SK-N-SH treated with all-trans-retinoic acid at 6 μM for 48 hours (cell line): ENCODE data around the gene LMTK2.
A peak's percentile ranks its signal among the peaks of the same experiment; 100 is the strongest.

Experiments used
- ATAC-seq: fragments of 200-7000 bp; cut with Tn5 transposase; 3 replicates; pipeline ENCODE4 v1.9.1; 2020; ENCODE audit warnings: mild to moderate bottlenecking, moderate library complexity
- ARNTL ChIP-seq: fragments of 450-650 bp; formaldehyde crosslinking; IDR thresholded peaks from 2 replicates; pipeline ENCODE4 v1.5.0; 2020; ENCODE audit warnings: low read depth, mild to moderate bottlenecking, moderate library complexity, borderline replicate concordance
- CSDC2 ChIP-seq: fragments of 250-450 bp; sonication (Bioruptor Pico); IDR thresholded peaks from 2 replicates; pipeline ENCODE4 v1.5.0; 2020; ENCODE audit warnings: mild to moderate bottlenecking, moderate library complexity
- ESRRG ChIP-seq: fragments of 250-450 bp; sonication (Bioruptor Pico); IDR thresholded peaks from 2 replicates; pipeline ENCODE4 v1.6.1; 2021; ENCODE audit warnings: mild to moderate bottlenecking
- GLIS3 ChIP-seq: fragments of 250-450 bp; sonication (Bioruptor Pico); IDR thresholded peaks from 2 replicates; pipeline ENCODE4 v1.5.0; 2020; ENCODE audit warnings: mild to moderate bottlenecking, moderate library complexity
- ISL1 ChIP-seq: fragments of 250-450 bp; sonication (Bioruptor Pico); IDR thresholded peaks from 2 replicates; pipeline ENCODE4 v2.1.2; 2022; ENCODE audit warnings: mild to moderate bottlenecking, moderate library complexity
- OSR1 ChIP-seq: fragments of 250-450 bp; sonication (Bioruptor Pico); IDR thresholded peaks from 2 replicates; pipeline ENCODE4 v1.8.0; 2022; ENCODE audit warnings: moderate library complexity, mild to moderate bottlenecking, inconsistent platforms
- PATZ1 ChIP-seq: fragments of 250-450 bp; sonication (Bioruptor Pico); IDR thresholded peaks from 2 replicates; pipeline ENCODE4 v1.8.0; 2020; ENCODE audit warnings: mild to moderate bottlenecking, moderate library complexity, borderline replicate concordance
- PPARA ChIP-seq: fragments of 250-450 bp; sonication (Bioruptor Pico); IDR thresholded peaks from 2 replicates; pipeline ENCODE4 v1.5.0; 2020; ENCODE audit warnings: mild to moderate bottlenecking, borderline replicate concordance
- RARB ChIP-seq: fragments of 250-450 bp; sonication (Bioruptor Pico); IDR thresholded peaks from 2 replicates; pipeline ENCODE4 v1.8.0; 2021; ENCODE audit warnings: mild to moderate bottlenecking, moderate library complexity
- SNAI2 ChIP-seq: fragments of 250-450 bp; sonication (Bioruptor Pico); IDR thresholded peaks from 2 replicates; pipeline ENCODE4 v1.5.0; 2020; ENCODE audit warnings: mild to moderate bottlenecking, moderate library complexity
- TCF4 ChIP-seq: fragments of 250-450 bp; sonication (Bioruptor Pico); IDR thresholded peaks from 2 replicates; pipeline ENCODE4 v1.8.0; 2021; ENCODE audit warnings: mild to moderate bottlenecking, moderate library complexity, borderline replicate concordance
- TOX ChIP-seq: fragments of 250-450 bp; sonication (Bioruptor Pico); IDR thresholded peaks from 2 replicates; pipeline ENCODE4 v1.8.0; 2021; ENCODE audit warnings: mild to moderate bottlenecking, moderate library complexity, borderline replicate concordance
- ZC3H10 ChIP-seq: fragments of 250-450 bp; sonication (Bioruptor Pico); IDR thresholded peaks from 2 replicates; pipeline ENCODE4 v1.5.1; 2021; ENCODE audit warnings: mild to moderate bottlenecking, moderate library complexity
- ZFP3 ChIP-seq: fragments of 250-450 bp; sonication (Bioruptor Pico); IDR thresholded peaks from 2 replicates; pipeline ENCODE4 v1.5.0; 2020; ENCODE audit warnings: mild to moderate bottlenecking, moderate library complexity
- ZFP30 ChIP-seq: fragments of 450-650 bp; formaldehyde crosslinking; IDR thresholded peaks from 2 replicates; pipeline ENCODE4 v1.5.0; 2022; ENCODE audit warnings: mild to moderate bottlenecking, moderate library complexity
- ZNF565 ChIP-seq: fragments of 450-650 bp; formaldehyde crosslinking; conservative IDR thresholded peaks from 2 replicates; pipeline ENCODE4 v1.5.0; 2020; ENCODE audit warnings: low read depth, mild to moderate bottlenecking, moderate library complexity
- ZNF70 ChIP-seq: fragments of 450-650 bp; formaldehyde crosslinking; IDR thresholded peaks from 2 replicates; pipeline ENCODE4 v1.5.0; 2020; ENCODE audit warnings: mild to moderate bottlenecking, moderate library complexity
- ZNF8 ChIP-seq: fragments of 450-650 bp; formaldehyde crosslinking; IDR thresholded peaks from 2 replicates; pipeline ENCODE4 v1.5.0; 2020; ENCODE audit warnings: mild to moderate bottlenecking, moderate library complexity
- TF ChIP-seq, protein P1 (sequence below): fragments of 250-450 bp; sonication (Bioruptor Pico); IDR thresholded peaks from 2 replicates; pipeline ENCODE4 v1.5.1; 2020; ENCODE audit warnings: low read depth, mild to moderate bottlenecking, moderate library complexity
- TF ChIP-seq, protein P2 (sequence below): fragments of 250-450 bp; sonication (Bioruptor Pico); IDR thresholded peaks from 2 replicates; pipeline ENCODE4 v1.8.0; 2021; ENCODE audit warnings: low read depth, mild to moderate bottlenecking, moderate library complexity, borderline replicate concordance
- TF ChIP-seq, protein P3 (sequence below): fragments of 250-450 bp; sonication (Bioruptor Pico); IDR thresholded peaks from 2 replicates; pipeline ENCODE4 v1.5.0; 2020; ENCODE audit warnings: mild to moderate bottlenecking, moderate library complexity
- TF ChIP-seq, protein P4 (sequence below): fragments of 250-450 bp; sonication (Bioruptor Pico); IDR thresholded peaks from 2 replicates; pipeline ENCODE4 v1.5.1; 2021; ENCODE audit warnings: mild to moderate bottlenecking, moderate library complexity

The LMTK2 gene

GRCh38 chr7:98163704-98164494 lies 57.2 kb downstream of the LMTK2 start:
- peak; percentile 50 for ATAC-seq

GRCh38 chr7:98165827-98166667 lies 59.4 kb downstream of the LMTK2 start:
- peak; percentile 80 for ATAC-seq
- TF ChIP-seq CSDC2 (CRISPR knock-in tag) (no peak), ZFP30 (no peak), TCF4 (CRISPR knock-in tag) (no peak), PPARA (no peak), SNAI2 (CRISPR knock-in tag) (no peak), OSR1 (no peak), ESRRG (CRISPR knock-in tag) (no peak), ISL1 (CRISPR knock-in tag) (no peak)
- TF ChIP-seq, protein P1, sequence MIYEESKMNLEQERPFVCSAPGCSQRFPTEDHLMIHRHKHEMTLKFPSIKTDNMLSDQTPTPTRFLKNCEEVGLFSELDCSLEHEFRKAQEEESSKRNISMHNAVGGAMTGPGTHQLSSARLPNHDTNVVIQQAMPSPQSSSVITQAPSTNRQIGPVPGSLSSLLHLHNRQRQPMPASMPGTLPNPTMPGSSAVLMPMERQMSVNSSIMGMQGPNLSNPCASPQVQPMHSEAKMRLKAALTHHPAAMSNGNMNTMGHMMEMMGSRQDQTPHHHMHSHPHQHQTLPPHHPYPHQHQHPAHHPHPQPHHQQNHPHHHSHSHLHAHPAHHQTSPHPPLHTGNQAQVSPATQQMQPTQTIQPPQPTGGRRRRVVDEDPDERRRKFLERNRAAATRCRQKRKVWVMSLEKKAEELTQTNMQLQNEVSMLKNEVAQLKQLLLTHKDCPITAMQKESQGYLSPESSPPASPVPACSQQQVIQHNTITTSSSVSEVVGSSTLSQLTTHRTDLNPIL (CRISPR knock-in tag), result no peak
- TF ChIP-seq, protein P2, sequence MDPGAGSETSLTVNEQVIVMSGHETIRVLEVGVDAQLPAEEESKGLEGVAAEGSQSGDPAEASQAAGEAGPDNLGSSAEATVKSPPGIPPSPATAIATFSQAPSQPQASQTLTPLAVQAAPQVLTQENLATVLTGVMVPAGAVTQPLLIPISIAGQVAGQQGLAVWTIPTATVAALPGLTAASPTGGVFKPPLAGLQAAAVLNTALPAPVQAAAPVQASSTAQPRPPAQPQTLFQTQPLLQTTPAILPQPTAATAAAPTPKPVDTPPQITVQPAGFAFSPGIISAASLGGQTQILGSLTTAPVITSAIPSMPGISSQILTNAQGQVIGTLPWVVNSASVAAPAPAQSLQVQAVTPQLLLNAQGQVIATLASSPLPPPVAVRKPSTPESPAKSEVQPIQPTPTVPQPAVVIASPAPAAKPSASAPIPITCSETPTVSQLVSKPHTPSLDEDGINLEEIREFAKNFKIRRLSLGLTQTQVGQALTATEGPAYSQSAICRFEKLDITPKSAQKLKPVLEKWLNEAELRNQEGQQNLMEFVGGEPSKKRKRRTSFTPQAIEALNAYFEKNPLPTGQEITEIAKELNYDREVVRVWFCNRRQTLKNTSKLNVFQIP (CRISPR knock-in tag), result no peak

More at GRCh38 chr7:98163704-98164494, 57.2 kb downstream of the LMTK2 start:
- TF ChIP-seq RARB (CRISPR knock-in tag) (no peak), ARNTL (CRISPR knock-in tag) (no peak), ZNF565 (no peak), GLIS3 (no peak), SNAI2 (CRISPR knock-in tag) (no peak), ZC3H10 (0 out of 2 replicates have a peak, but pooled peaks have one; percentile 32), PPARA (no peak), OSR1 (no peak), TOX (CRISPR knock-in tag) (no peak), ZNF70 (no peak), ESRRG (CRISPR knock-in tag) (peak; percentile 79; the same call in 1 of the 2 replicates), TCF4 (CRISPR knock-in tag) (no peak), PATZ1 (CRISPR knock-in tag) (no peak), CSDC2 (CRISPR knock-in tag) (no peak), ZFP3 (CRISPR knock-in tag) (peak; percentile 42; the same call in 1 of the 2 replicates), ISL1 (CRISPR knock-in tag) (peak; percentile 99), ZFP30 (peak; percentile 2; the same call in 1 of the 2 replicates), ZNF8 (CRISPR knock-in tag) (no peak)
- TF ChIP-seq, protein P3, sequence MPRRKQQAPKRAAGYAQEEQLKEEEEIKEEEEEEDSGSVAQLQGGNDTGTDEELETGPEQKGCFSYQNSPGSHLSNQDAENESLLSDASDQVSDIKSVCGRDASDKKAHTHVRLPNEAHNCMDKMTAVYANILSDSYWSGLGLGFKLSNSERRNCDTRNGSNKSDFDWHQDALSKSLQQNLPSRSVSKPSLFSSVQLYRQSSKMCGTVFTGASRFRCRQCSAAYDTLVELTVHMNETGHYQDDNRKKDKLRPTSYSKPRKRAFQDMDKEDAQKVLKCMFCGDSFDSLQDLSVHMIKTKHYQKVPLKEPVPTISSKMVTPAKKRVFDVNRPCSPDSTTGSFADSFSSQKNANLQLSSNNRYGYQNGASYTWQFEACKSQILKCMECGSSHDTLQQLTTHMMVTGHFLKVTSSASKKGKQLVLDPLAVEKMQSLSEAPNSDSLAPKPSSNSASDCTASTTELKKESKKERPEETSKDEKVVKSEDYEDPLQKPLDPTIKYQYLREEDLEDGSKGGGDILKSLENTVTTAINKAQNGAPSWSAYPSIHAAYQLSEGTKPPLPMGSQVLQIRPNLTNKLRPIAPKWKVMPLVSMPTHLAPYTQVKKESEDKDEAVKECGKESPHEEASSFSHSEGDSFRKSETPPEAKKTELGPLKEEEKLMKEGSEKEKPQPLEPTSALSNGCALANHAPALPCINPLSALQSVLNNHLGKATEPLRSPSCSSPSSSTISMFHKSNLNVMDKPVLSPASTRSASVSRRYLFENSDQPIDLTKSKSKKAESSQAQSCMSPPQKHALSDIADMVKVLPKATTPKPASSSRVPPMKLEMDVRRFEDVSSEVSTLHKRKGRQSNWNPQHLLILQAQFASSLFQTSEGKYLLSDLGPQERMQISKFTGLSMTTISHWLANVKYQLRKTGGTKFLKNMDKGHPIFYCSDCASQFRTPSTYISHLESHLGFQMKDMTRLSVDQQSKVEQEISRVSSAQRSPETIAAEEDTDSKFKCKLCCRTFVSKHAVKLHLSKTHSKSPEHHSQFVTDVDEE, result no peak
- TF ChIP-seq, protein P2 (CRISPR knock-in tag), result no peak
- TF ChIP-seq, protein P1 (CRISPR knock-in tag), result peak; percentile 94
- TF ChIP-seq, protein P4, sequence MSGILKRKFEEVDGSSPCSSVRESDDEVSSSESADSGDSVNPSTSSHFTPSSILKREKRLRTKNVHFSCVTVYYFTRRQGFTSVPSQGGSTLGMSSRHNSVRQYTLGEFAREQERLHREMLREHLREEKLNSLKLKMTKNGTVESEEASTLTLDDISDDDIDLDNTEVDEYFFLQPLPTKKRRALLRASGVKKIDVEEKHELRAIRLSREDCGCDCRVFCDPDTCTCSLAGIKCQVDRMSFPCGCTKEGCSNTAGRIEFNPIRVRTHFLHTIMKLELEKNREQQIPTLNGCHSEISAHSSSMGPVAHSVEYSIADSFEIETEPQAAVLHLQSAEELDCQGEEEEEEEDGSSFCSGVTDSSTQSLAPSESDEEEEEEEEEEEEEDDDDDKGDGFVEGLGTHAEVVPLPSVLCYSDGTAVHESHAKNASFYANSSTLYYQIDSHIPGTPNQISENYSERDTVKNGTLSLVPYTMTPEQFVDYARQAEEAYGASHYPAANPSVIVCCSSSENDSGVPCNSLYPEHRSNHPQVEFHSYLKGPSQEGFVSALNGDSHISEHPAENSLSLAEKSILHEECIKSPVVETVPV, result no peak
